Right lobe of liver (tissue), 4 donors: ENCODE data around the gene PFAS.

Experiments used
- POLR2A ChIP-seq: fragments of 450-650 bp; IDR thresholded peaks from one replicate; pipeline ENCODE4 v1.6.1; 2017; ENCODE audit warnings: antibody characterized with exemption, mild to moderate bottlenecking
- TF ChIP-seq, protein P1 (sequence below), 4 donors: fragments of 200-600 bp in 3 of 4; fragments of 450-650 bp in 1 of 4; IDR thresholded peaks; one replicate each; pipeline versions ENCODE4 v1.5.1 to v1.8.0; 2016 to 2022; ENCODE audit warnings: antibody characterized with exemption in 4 of 4, mild to moderate bottlenecking in 2 of 4
- donor health status: DM: no; HTN: no; CAD: no.
- donor health status: DM: no; HTN: no; CAD: no.
- donor health status: DM: no; HTN: yes; CAD: no.

DNA sequence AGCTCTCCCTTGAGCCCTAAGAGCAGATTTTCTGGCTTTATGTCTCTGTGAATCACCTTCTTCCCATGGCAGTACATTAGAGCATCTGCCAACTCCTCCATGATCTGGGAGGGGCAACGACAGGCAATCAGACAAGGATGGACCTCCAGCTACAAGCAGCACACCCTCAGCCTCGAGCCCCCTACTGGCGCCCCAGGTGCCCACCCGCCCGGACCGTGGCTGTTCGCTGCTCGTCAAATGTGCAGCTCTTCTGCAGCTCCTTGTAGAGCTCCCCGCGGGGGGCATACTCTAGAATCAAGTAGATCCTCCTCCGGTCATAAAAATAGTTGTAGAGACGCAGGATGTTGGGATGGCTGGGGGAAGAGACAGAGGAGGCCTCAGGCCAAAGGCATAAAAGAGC is 42.6 kb upstream of the PFAS start:
- no peak for TF ChIP-seq POLR2A
- TF ChIP-seq, protein P1, sequence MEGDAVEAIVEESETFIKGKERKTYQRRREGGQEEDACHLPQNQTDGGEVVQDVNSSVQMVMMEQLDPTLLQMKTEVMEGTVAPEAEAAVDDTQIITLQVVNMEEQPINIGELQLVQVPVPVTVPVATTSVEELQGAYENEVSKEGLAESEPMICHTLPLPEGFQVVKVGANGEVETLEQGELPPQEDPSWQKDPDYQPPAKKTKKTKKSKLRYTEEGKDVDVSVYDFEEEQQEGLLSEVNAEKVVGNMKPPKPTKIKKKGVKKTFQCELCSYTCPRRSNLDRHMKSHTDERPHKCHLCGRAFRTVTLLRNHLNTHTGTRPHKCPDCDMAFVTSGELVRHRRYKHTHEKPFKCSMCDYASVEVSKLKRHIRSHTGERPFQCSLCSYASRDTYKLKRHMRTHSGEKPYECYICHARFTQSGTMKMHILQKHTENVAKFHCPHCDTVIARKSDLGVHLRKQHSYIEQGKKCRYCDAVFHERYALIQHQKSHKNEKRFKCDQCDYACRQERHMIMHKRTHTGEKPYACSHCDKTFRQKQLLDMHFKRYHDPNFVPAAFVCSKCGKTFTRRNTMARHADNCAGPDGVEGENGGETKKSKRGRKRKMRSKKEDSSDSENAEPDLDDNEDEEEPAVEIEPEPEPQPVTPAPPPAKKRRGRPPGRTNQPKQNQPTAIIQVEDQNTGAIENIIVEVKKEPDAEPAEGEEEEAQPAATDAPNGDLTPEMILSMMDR (IDR thresholded peaks at IDR 0.05): no peak
